ENCODE results near the gene NMD3. TPM values are rescaled to one million over a fixed set of nuclear protein-coding genes. Genes with fewer than 3 reads are reported as not detected.

NMD3 gene
- total and polyA plus RNA-seq, 2 of the 4 experiments (the other 2 are of a cell fraction), result 33.8 to 95.0 TPM

- in situ Hi-C loops (cut with MboI; ENCODE audit: low sequenced_read_pairs) (no loop called here), dilution Hi-C loops (cut with HindIII; ENCODE audit: low sequenced_read_pairs, unreplicated experiment) (no loop called here), intact Hi-C loops (cut with micrococcal nuclease) (no loop called here)
- no peaks in the 10 kb centered on the region for H3K36me3 ChIP-seq (ENCODE audit: control insufficient read depth, insufficient read depth, low read length)
- H2BK120ac ChIP-seq (ENCODE audit: low read depth, low read length), result no peak overlapping the region
- no peak overlapping the region for H4K91ac ChIP-seq (ENCODE audit: insufficient read depth, low read depth, low read length)
- H4K8ac ChIP-seq (ENCODE audit: low read depth in 2 of 2, low read length in 2 of 2), result no peak overlapping the region
- H4K5ac ChIP-seq (ENCODE audit: low read depth, low read length), result no peak overlapping the region
- no peak overlapping the region for H3K27ac ChIP-seq (ENCODE audit: insufficient read depth, low read length)
- ATAC-seq (ENCODE audit: low read depth) (no peak), DNase-seq (no peak)
- no peak overlapping the region for H3K18ac ChIP-seq (ENCODE audit: low read depth, low read length)
- no peaks in the 10 kb centered on the region for H3K79me1 ChIP-seq (ENCODE audit: low read depth in 1 of 2, low read length in 2 of 2)
- ChIA-PET POLR2A (ENCODE audit: unreplicated experiment) (no interaction called here), CTCF (no interaction called here)
- H3K4me2 ChIP-seq (ENCODE audit: low read depth, low read length), result no peak overlapping the region
- H3K56ac ChIP-seq (ENCODE audit: extremely low read depth, insufficient read depth, low read length), result no peak overlapping the region
- no peak overlapping the region for H2BK20ac ChIP-seq (ENCODE audit: low read depth, low read length)
- H3K14ac ChIP-seq (replicated peaks; ENCODE audit: low read depth, low read length), result no peak overlapping the region
- H3K9me3 ChIP-seq (ENCODE audit: control insufficient read depth, insufficient read depth, low read length), result no peaks in the 10 kb centered on the region
- no peak overlapping the region for H2BK15ac ChIP-seq (ENCODE audit: low read depth, low read length)
- BruUV-seq (replicated peaks), result no TSS peak
- H2BK5ac ChIP-seq (ENCODE audit: low read depth, low read length, poor library complexity, severe bottlenecking), result no peak overlapping the region
- no CpG with 5 or more reads among the region's 3 CpGs for WGBS, 2 experiments (ENCODE audit: extremely low coverage in 2 of 2, insufficient read length in 1 of 2)
- H3K9me1 ChIP-seq (ENCODE audit: insufficient read depth, low read length), result 0 out of 2 replicates have a peak, but pooled peaks cover under 1% of the 10 kb centered on the region
- H2AFZ ChIP-seq (replicated peaks; ENCODE audit: low read length, poor library complexity), result no peak overlapping the region
- no peak overlapping the region for H3K23ac ChIP-seq (ENCODE audit: low read depth, low read length)
- no peak overlapping the region for H3K4me3 ChIP-seq (ENCODE audit: insufficient read depth, low read depth, low read length)
- no peaks in the 10 kb centered on the region for H3K4me1 ChIP-seq (ENCODE audit: control insufficient read depth, insufficient read depth, low read length)
- H2AK5ac ChIP-seq (ENCODE audit: low read depth, low read length), result no peak overlapping the region
- TF ChIP-seq RCOR1 (IDR thresholded peaks at IDR 0.05; ENCODE audit: insufficient replicate concordance, low read length), result no peak
- TF ChIP-seq POLR2A (IDR thresholded peaks at IDR 0.05; ENCODE audit: low read depth, low read length), result no peak
- H3K4ac ChIP-seq (ENCODE audit: low read depth, low read length), result no peak overlapping the region
- no peaks in the 10 kb centered on the region for H3K27me3 ChIP-seq (ENCODE audit: control insufficient read depth, insufficient read depth, low read length)
- no peak overlapping the region for H3K9ac ChIP-seq (ENCODE audit: low read depth, low read length)
- no peaks in the 10 kb centered on the region for H4K20me1 ChIP-seq (ENCODE audit: insufficient read depth, low read length)
- no peak overlapping the region for H2AK9ac ChIP-seq (replicated peaks; ENCODE audit: low read depth, low read length, poor library complexity)
Observed at GRCh38 chr3:161296814-161297213, 75.7 kb downstream of the NMD3 start.

Small RNA genes lying within 50 kb of the gene (microRNA-seq; reads per million reads assigned to microRNA genes)
- not detected for gene AC108738.1 (ENCODE audit: insufficient read depth, insufficient read length)

Small RNA genes lying within 50 kb of the gene (small RNA-seq; reads per million reads assigned to genes)
- gene AC108738.1, result 0 reads per million in 5 experiments

Other genes with a start within 250 kb of the NMD3 start
- 8.2 and 8.6 TPM in 2 replicates for gene B3GALNT1, start 116.0 kb upstream of the NMD3 start, total RNA-seq (2012; rRNA removed)
- gene B3GALNT1, start 116.0 kb upstream of the NMD3 start, polyA plus RNA-seq (2012; rRNA removed), result 5.5 and 5.6 TPM in 2 replicates
- not detected in 2 replicates for gene SPTSSB, start 150.2 kb downstream of the NMD3 start, total RNA-seq (2012; rRNA removed)
- gene SPTSSB, start 150.2 kb downstream of the NMD3 start, polyA plus RNA-seq (2012; rRNA removed), result not detected in 2 replicates